WTC11 (cell line): ENCODE measurements around the gene CORO2B.

Source experiments
- CTCF ChIP-seq: fragments of 200-600 bp; IDR thresholded peaks from 2 replicates; pipeline ENCODE4 v1.8.0; 2022; ENCODE audit warnings: antibody characterized with exemption
- GRHL2 ChIP-seq: fragments of 250-450 bp; sonication (Bioruptor Pico); IDR thresholded peaks from 2 replicates; pipeline ENCODE4 v1.8.0; 2022; ENCODE audit warnings: mild to moderate bottlenecking, moderate library complexity; ENCODE audit not compliant: insufficient replicate concordance, severe bottlenecking
- MAX ChIP-seq: sonication (generic); formaldehyde crosslinking; IDR thresholded peaks from 2 replicates; pipeline ENCODE4 v1.8.0; 2022; ENCODE audit warnings: mild to moderate bottlenecking, missing genetic modification reagents
- NR2C2 ChIP-seq: sonication (generic); formaldehyde crosslinking; IDR thresholded peaks from 2 replicates; pipeline ENCODE4 v1.8.0; 2022; ENCODE audit warnings: mild to moderate bottlenecking, missing genetic modification reagents
- NR3C1 ChIP-seq: sonication (generic); formaldehyde crosslinking; conservative IDR thresholded peaks from 2 replicates; pipeline ENCODE4 v1.8.1; 2023; ENCODE audit warnings: low read depth, mild to moderate bottlenecking, missing genetic modification reagents
- SMAD4 ChIP-seq: sonication (generic); formaldehyde crosslinking; IDR thresholded peaks from 2 replicates; pipeline ENCODE4 v1.8.0; 2022; ENCODE audit warnings: mild to moderate bottlenecking, missing genetic modification reagents
- USF1 ChIP-seq: sonication (generic); formaldehyde crosslinking; IDR thresholded peaks from 2 replicates; pipeline ENCODE4 v1.8.0; 2022; ENCODE audit warnings: mild to moderate bottlenecking, missing genetic modification reagents
- USF2 ChIP-seq: sonication (generic); formaldehyde crosslinking; IDR thresholded peaks from 2 replicates; pipeline ENCODE4 v1.8.1; 2023; ENCODE audit warnings: mild to moderate bottlenecking, missing genetic modification reagents, moderate library complexity
- ZNF416 ChIP-seq: fragments of 250-450 bp; sonication (Bioruptor Pico); IDR thresholded peaks from 2 replicates; pipeline ENCODE4 v1.9.0; 2021; ENCODE audit warnings: mild to moderate bottlenecking, inconsistent platforms
- TF ChIP-seq, protein P1 (sequence below): sonication (generic); formaldehyde crosslinking; IDR thresholded peaks from 2 replicates; pipeline ENCODE4 v1.8.0; 2022; ENCODE audit warnings: missing genetic modification reagents

GRCh38 chr15:68721886-68722285, 143.1 kb downstream of the CORO2B start:
- TF ChIP-seq, protein P1, sequence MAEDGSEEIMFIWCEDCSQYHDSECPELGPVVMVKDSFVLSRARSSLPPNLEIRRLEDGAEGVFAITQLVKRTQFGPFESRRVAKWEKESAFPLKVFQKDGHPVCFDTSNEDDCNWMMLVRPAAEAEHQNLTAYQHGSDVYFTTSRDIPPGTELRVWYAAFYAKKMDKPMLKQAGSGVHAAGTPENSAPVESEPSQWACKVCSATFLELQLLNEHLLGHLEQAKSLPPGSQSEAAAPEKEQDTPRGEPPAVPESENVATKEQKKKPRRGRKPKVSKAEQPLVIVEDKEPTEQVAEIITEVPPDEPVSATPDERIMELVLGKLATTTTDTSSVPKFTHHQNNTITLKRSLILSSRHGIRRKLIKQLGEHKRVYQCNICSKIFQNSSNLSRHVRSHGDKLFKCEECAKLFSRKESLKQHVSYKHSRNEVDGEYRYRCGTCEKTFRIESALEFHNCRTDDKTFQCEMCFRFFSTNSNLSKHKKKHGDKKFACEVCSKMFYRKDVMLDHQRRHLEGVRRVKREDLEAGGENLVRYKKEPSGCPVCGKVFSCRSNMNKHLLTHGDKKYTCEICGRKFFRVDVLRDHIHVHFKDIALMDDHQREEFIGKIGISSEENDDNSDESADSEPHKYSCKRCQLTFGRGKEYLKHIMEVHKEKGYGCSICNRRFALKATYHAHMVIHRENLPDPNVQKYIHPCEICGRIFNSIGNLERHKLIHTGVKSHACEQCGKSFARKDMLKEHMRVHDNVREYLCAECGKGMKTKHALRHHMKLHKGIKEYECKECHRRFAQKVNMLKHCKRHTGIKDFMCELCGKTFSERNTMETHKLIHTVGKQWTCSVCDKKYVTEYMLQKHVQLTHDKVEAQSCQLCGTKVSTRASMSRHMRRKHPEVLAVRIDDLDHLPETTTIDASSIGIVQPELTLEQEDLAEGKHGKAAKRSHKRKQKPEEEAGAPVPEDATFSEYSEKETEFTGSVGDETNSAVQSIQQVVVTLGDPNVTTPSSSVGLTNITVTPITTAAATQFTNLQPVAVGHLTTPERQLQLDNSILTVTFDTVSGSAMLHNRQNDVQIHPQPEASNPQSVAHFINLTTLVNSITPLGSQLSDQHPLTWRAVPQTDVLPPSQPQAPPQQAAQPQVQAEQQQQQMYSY (CRISPR knock-in tag) = no peak
- TF ChIP-seq MAX (CRISPR knock-in tag) (no peak), USF2 (no peak), CTCF (no peak), ZNF416 (CRISPR knock-in tag) (no peak), GRHL2 (CRISPR knock-in tag) (no peak), SMAD4 (CRISPR knock-in tag) (no peak), USF1 (no peak), NR3C1 (CRISPR knock-in tag) (no peak), NR2C2 (no peak)
